Measurements from ENCODE around the gene PNMA3. TPM values are rescaled to one million over a fixed set of nuclear protein-coding genes. Genes with fewer than 3 reads are reported as not detected.
A peak's percentile ranks its signal among the peaks of the same experiment; 100 is the strongest.
"Not testable (repeated sequence)": the region's sequence is repeated elsewhere in the genome, so short reads cannot be mapped to it uniquely, and the experiment has no call there.

The PNMA3 gene
- total RNA-seq, result under 1 TPM in 3 of 4 donors, not detected in 1; 0.16 to 0.41 (median 0.36) TPM
- under 1 TPM in 1 of 3 donors, not detected in 2; 0.69 TPM for polyA plus RNA-seq

GRCh38 chrX:153055871-153056749 lies at the start of gene PNMA3:
PNMA3 (plus strand) TSS chrX:153056470; CDS start chrX:153057056, 586 bp downstream.
- no peaks in the 10 kb centered on the region for H3K36me3 ChIP-seq
- intact Hi-C loops (cut with DNase I), result no loop called here
- H3K9me3 ChIP-seq, result no peaks in the 10 kb centered on the region
- H3K27me3 ChIP-seq, result peaks cover 4 to 30% (median 15%) of the 10 kb centered on the region in 3 donors
- 10 to 11% methylated on average over 80 of the region's 80 CpGs for WGBS, 2 donors
- no peak within 1 kb of the TSS for H3K27ac ChIP-seq
- H3K4me1 ChIP-seq, result peaks cover 0 to 8% (median 6%) of the 10 kb centered on the region in 4 donors
- TF ChIP-seq POLR2AphosphoS5 (IDR thresholded peaks at IDR 0.05) (no peak), EP300 (IDR thresholded peaks at IDR 0.05) (no peak), POLR2A (IDR thresholded peaks at IDR 0.05) (no peak), CTCF (IDR thresholded peaks at IDR 0.05) (no peak)
- H3K4me3 ChIP-seq, result peak within 1 kb of the TSS in 2 of 4 donors; percentile 36
- DNase-seq, result no peak

GRCh38 chrX:153017174-153017573 lies 39.1 kb upstream of the PNMA3 start:
- H3K27me3 ChIP-seq; H3K9me3 ChIP-seq; H3K4me1 ChIP-seq; intact Hi-C loops (cut with DNase I); DNase-seq; H3K27ac ChIP-seq; H3K36me3 ChIP-seq; H3K4me3 ChIP-seq: not testable (repeated sequence)
- 59 to 69% methylated on average over 2 of the region's 2 CpGs for WGBS, 2 donors

DNA sequence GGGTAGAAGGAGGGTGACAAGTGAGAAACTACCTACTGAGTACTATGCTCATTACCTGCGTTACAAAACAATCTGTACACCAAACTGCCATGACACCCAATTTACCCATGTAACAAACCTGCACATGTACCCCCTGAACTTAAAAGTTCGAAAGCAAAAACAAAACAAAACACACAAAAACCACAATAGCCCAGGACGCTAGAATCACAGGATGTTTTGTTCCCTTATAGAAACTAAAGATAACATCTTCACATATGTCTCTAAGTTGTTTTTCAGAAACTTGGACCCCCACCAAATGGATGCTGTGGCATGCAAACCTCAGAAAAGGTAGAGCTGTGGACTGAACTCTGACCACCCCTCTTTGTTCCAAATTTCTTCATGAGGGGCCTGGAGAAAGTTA lies 37.1 kb upstream of the PNMA3 start:
- Histone ChIP-seq H3K27ac (no peak overlapping the region), H3K9me3 (no peaks in the 10 kb centered on the region), H3K4me3 (no peak overlapping the region), H3K4me1 (no peaks in the 10 kb centered on the region), H3K27me3 (peaks cover 0 to 4% (median 0%) of the 10 kb centered on the region in 3 donors), H3K36me3 (no peaks in the 10 kb centered on the region)
- DNase-seq, result no peak
- TF ChIP-seq POLR2A (IDR thresholded peaks at IDR 0.05), result no peak
- TF ChIP-seq POLR2AphosphoS5 (IDR thresholded peaks at IDR 0.05), result no peak
- no peak for TF ChIP-seq CTCF (IDR thresholded peaks at IDR 0.05)
- no peak for TF ChIP-seq EP300 (IDR thresholded peaks at IDR 0.05)
- intact Hi-C loops (cut with DNase I), result no loop called here
- 48 to 62% methylated on average over 3 of the region's 3 CpGs for WGBS, 2 donors

DNA sequence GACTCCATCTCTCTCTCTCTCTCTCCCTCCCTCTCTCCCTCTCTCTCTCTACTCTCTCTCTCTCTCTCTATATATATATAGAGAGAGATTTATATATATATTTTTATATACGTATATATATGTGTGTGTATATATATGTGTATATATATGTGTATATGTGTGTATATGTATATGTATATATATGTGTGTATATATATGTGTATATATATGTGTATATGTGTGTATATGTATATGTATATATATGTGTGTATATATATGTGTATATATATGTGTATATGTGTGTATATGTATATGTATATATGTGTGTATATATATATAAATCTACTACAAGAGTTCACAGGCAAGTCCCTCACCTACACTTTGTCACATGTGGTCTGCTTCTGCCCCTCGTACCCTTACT lies 29.8 kb upstream of the PNMA3 start:
- H3K9me3 ChIP-seq; H3K27me3 ChIP-seq; DNase-seq; H3K27ac ChIP-seq; H3K4me3 ChIP-seq; H3K4me1 ChIP-seq; H3K36me3 ChIP-seq; intact Hi-C loops (cut with DNase I): not testable (repeated sequence)
- 81 to 89% methylated on average over 2 of the region's 2 CpGs for WGBS, 2 donors

DNA sequence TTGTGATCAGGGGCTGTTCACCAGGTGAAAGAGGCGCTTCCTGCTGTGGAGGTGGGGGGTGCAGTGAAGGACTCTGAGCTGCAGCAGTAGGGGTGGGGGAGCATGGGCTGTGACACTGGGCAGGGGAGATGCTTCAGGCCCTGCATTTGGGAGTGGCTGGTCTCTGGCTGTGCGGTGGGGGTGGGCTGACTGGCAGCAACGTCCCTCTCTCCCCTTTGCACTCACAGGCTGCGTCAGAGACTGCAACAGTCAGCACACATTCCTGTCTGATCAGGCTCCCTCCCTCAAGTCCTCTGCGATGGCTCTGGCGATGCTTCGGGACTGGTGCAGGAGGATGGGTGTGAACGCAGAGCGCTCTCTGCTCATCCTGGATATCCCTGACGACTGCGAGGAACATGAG lies 27.8 kb upstream of the PNMA3 start:
- H3K27me3 ChIP-seq; H3K9me3 ChIP-seq; H3K27ac ChIP-seq; intact Hi-C loops (cut with DNase I); H3K4me1 ChIP-seq; H3K36me3 ChIP-seq; H3K4me3 ChIP-seq; DNase-seq: not testable (repeated sequence)
- WGBS, 2 donors, result 80 to 84% methylated on average over 11 of the region's 11 CpGs

DNA sequence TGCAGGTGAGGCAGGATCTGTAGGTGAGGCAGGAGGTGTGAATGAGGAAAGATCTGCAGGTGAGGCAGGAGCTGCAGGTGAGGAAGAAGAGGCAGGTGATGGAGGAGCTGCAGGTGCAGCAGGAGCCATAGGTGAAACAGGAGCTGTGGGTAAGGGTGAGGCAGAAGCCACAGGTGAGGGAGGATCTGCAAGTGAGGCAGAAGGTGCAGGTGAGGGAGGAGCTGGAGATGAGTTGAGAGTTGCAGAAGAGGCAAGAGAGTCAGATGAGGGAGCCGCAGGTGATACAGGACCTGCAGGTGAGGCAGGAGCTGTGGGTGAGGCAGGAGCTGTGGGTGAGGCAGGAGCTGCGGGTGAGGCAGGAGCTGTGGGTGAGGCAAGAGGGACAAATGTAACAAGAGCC lies 27.1 kb upstream of the PNMA3 start:
- Histone ChIP-seq H3K4me3 (no peak overlapping the region), H3K36me3 (no peaks in the 10 kb centered on the region), H3K9me3 (no peaks in the 10 kb centered on the region), H3K27ac (no peak overlapping the region), H3K27me3 (peaks cover 0 to 2% (median 0%) of the 10 kb centered on the region in 3 donors), H3K4me1 (peaks cover 0 to 4% (median 0%) of the 10 kb centered on the region in 4 donors)
- TF ChIP-seq POLR2AphosphoS5 (IDR thresholded peaks at IDR 0.05), result no peak
- no peak for TF ChIP-seq CTCF (IDR thresholded peaks at IDR 0.05)
- TF ChIP-seq POLR2A (IDR thresholded peaks at IDR 0.05), result no peak
- no peak for TF ChIP-seq EP300 (IDR thresholded peaks at IDR 0.05)
- WGBS, 2 donors, result 57 to 75% methylated on average over 2 of the region's 2 CpGs
- no peak for DNase-seq
- intact Hi-C loops (cut with DNase I), result no loop called here

Data from sigmoid colon (tissue), 7 donors.